SJCRH30 (cell line): ENCODE results near the gene LAS1L. TPM values are rescaled to one million over a fixed set of nuclear protein-coding genes. Genes with fewer than 3 reads are reported as not detected.
"Not testable (repeated sequence)": the region's sequence is repeated elsewhere in the genome, so short reads cannot be mapped to it uniquely, and the experiment has no call there.

Experiments used
- DNase-seq, 2 experiments: peaks; one replicate each; pipeline ENCODE4 v3.0.0-alpha.2; 2015 to 2020
- H3K27ac ChIP-seq: fragments of 250-450 bp; sonication (Bioruptor Pico); 2 replicates; pipeline ENCODE4 v1.5.1; 2020; ENCODE audit warnings: mild to moderate bottlenecking, moderate library complexity
- H3K27me3 ChIP-seq: fragments of 250-450 bp; sonication (Bioruptor Pico); 2 replicates; pipeline ENCODE4 v1.5.1; 2020; ENCODE audit warnings: mild to moderate bottlenecking, moderate library complexity
- H3K36me3 ChIP-seq: fragments of 250-450 bp; sonication (Bioruptor Pico); 2 replicates; pipeline ENCODE4 v1.5.1; 2020; ENCODE audit warnings: mild to moderate bottlenecking, moderate library complexity
- H3K4me1 ChIP-seq: fragments of 250-450 bp; sonication (Bioruptor Pico); 2 replicates; pipeline ENCODE4 v1.5.1; 2020; ENCODE audit warnings: mild to moderate bottlenecking, moderate library complexity
- H3K4me3 ChIP-seq: fragments of 250-450 bp; sonication (Bioruptor Pico); 2 replicates; pipeline ENCODE4 v1.5.1; 2020; ENCODE audit warnings: mild to moderate bottlenecking, moderate library complexity
- H3K9me3 ChIP-seq: fragments of 250-450 bp; sonication (Bioruptor Pico); replicated peaks from 2 replicates; pipeline ENCODE4 v1.5.1; 2020; ENCODE audit warnings: mild to moderate bottlenecking, moderate library complexity
- total RNA-seq: library from RNA; depleted of rRNA; stranded (reverse); fragments of >200 nt; shearing (Covaris generic); gene quantifications from 2 replicates; pipeline ENCODE4 v1.2.3, GENCODE V29; 2014; rRNA removed

The LAS1L gene
- total RNA-seq, 1 experiment from 2014 or later = 72.8 TPM

- DNase-seq = no peak
- Histone ChIP-seq H3K4me3 (no peak overlapping the region), H3K9me3 (no peaks in the 10 kb centered on the region), H3K4me1 (no peaks in the 10 kb centered on the region), H3K27me3 (no peaks in the 10 kb centered on the region), H3K27ac (no peak overlapping the region), H3K36me3 (no peaks in the 10 kb centered on the region)
These were observed 53.6 kb downstream of the LAS1L start for GRCh38 chrX:65480960-65481359.

- H3K4me1 ChIP-seq, H3K36me3 ChIP-seq, H3K4me3 ChIP-seq, H3K27ac ChIP-seq, DNase-seq, H3K27me3 ChIP-seq, H3K9me3 ChIP-seq: not testable (repeated sequence)
These were observed 55.5 kb downstream of the LAS1L start for GRCh38 chrX:65479102-65479501.

GRCh38 chrX:65476564-65476963 is 58.0 kb downstream of the LAS1L start:
- Histone ChIP-seq H3K4me3 (no peak overlapping the region), H3K9me3 (no peaks in the 10 kb centered on the region), H3K27ac (no peak overlapping the region), H3K36me3 (no peaks in the 10 kb centered on the region), H3K4me1 (no peaks in the 10 kb centered on the region), H3K27me3 (no peaks in the 10 kb centered on the region)
- no peak for DNase-seq

GRCh38 chrX:65463550-65463949 is 71.0 kb downstream of the LAS1L start:
- H3K4me1 ChIP-seq = no peaks in the 10 kb centered on the region
- DNase-seq = no peak
- H3K36me3 ChIP-seq = no peaks in the 10 kb centered on the region
- no peaks in the 10 kb centered on the region for H3K9me3 ChIP-seq
- H3K27ac ChIP-seq = no peak overlapping the region
- H3K27me3 ChIP-seq = no peaks in the 10 kb centered on the region
- H3K4me3 ChIP-seq = no peak overlapping the region

Other genes with a start within 250 kb of the LAS1L start
- 247 and 249 TPM in 2 replicates for gene MSN, start 132.9 kb upstream of the LAS1L start, total RNA-seq